ENCODE data around the gene TTR. TPM values are rescaled to one million over a fixed set of nuclear protein-coding genes. Genes with fewer than 3 reads are reported as not detected.

The TTR gene
- total and polyA plus RNA-seq, 8 donors = 133 to 9,933 (median 372) TPM

GRCh38 chr18:31610286-31611205 lies 18.9 kb downstream of the TTR start:
- intact Hi-C loops (cut with DNase I) = no loop called here
- DNase-seq (peak in 2 of 6 donors; percentile 9 to 29), FAIRE-seq (no peak), ATAC-seq (peak; percentile 73 to 90 (median 86))
- Histone ChIP-seq H3K27me3 (no peaks in the 10 kb centered on the region), H3K9me3 (no peaks in the 10 kb centered on the region), H3K4me1 (peaks cover 0 to 13% (median 0%) of the 10 kb centered on the region in 3 donors), H3K27ac (no peak overlapping the region), H3K36me3 (no peaks in the 10 kb centered on the region), H3K4me3 (no peak overlapping the region)
- 34 to 35% methylated on average over 8 of the region's 8 CpGs for WGBS, 2 donors
- peak in 1 of 4 donors; percentile 13 for TF ChIP-seq CTCF (IDR thresholded peaks at IDR 0.05)

GRCh38 chr18:31611511-31611910 lies 19.8 kb downstream of the TTR start:
- WGBS, 2 donors = 81 to 83% methylated on average over 5 of the region's 5 CpGs
- Histone ChIP-seq H3K4me1 (peaks cover 0 to 5% (median 0%) of the 10 kb centered on the region in 3 donors), H3K36me3 (no peaks in the 10 kb centered on the region), H3K9me3 (no peaks in the 10 kb centered on the region), H3K27me3 (no peaks in the 10 kb centered on the region), H3K4me3 (no peak overlapping the region), H3K27ac (no peak overlapping the region)
- TF ChIP-seq CTCF (IDR thresholded peaks at IDR 0.05) = no peak
- FAIRE-seq (no peak), DNase-seq (no peak), ATAC-seq (no peak)
- intact Hi-C loops (cut with DNase I) = no loop called here

- TF ChIP-seq CTCF (IDR thresholded peaks at IDR 0.05) = no peak
- no peaks in the 10 kb centered on the region for H3K9me3 ChIP-seq
- no peak overlapping the region for H3K4me3 ChIP-seq
- H3K36me3 ChIP-seq = no peaks in the 10 kb centered on the region
- DNase-seq = no peak
- FAIRE-seq = no peak
- H3K4me1 ChIP-seq = no peaks in the 10 kb centered on the region
- 62 to 76% methylated on average over 6 of the region's 6 CpGs for WGBS, 2 donors
- ATAC-seq = no peak
- no peak overlapping the region for H3K27ac ChIP-seq
- intact Hi-C loops (cut with DNase I) = no loop called here
- H3K27me3 ChIP-seq = no peaks in the 10 kb centered on the region
These were observed 20.4 kb downstream of the TTR start for GRCh38 chr18:31612124-31612523.

DNA sequence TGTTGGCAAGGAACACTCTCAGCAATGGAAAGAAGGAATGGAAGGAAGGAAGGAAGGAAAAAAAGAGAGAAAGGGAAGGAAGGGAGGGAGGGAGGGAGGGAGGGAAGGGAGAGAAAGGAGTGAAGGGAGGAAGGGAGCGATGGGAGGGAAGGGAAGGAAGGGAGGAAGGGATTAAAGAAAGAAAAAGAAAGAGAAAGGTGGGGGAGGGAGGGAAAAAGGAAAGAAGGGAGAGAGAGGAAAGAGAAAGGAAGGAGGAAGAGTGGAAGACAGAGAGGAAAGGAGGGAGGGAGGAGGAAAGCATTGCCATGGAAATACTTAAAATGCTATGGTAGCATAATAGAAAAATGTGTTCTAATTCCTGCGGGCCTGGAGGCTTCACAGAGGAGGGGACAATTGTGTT lies 22.4 kb downstream of the TTR start:
- FAIRE-seq (no peak), ATAC-seq (no peak), DNase-seq (no peak)
- Histone ChIP-seq H3K4me1 (no peaks in the 10 kb centered on the region), H3K27ac (no peak overlapping the region), H3K36me3 (no peaks in the 10 kb centered on the region), H3K9me3 (no peaks in the 10 kb centered on the region), H3K4me3 (no peak overlapping the region), H3K27me3 (no peaks in the 10 kb centered on the region)
- TF ChIP-seq CTCF (IDR thresholded peaks at IDR 0.05) = no peak
- intact Hi-C loops (cut with DNase I) = no loop called here
- WGBS, 2 donors = 71 to 72% methylated on average over 2 of the region's 2 CpGs

- ATAC-seq = no peak
- no peak for TF ChIP-seq CTCF (IDR thresholded peaks at IDR 0.05)
- DNase-seq = no peak
- Histone ChIP-seq H3K27me3 (no peaks in the 10 kb centered on the region), H3K9me3 (no peaks in the 10 kb centered on the region), H3K4me1 (no peaks in the 10 kb centered on the region), H3K4me3 (no peak overlapping the region), H3K27ac (no peak overlapping the region), H3K36me3 (no peaks in the 10 kb centered on the region)
- 83 to 91% methylated on average over 4 of the region's 4 CpGs for WGBS, 2 donors
- FAIRE-seq = no peak
- intact Hi-C loops (cut with DNase I) = no loop called here
These were observed 24.9 kb downstream of the TTR start for GRCh38 chr18:31616586-31616985.

All from pancreas (tissue), 10 donors.